ENCODE results near the gene PIH1D1.

PIH1D1 gene

GRCh38 chr19:49488863-49489537 lies 37.4 kb upstream of the PIH1D1 start:
- in situ Hi-C loops (cut with HindIII; ENCODE audit: low sequenced_read_pairs) = no loop called here
- DNase-seq (ENCODE audit: low read depth) = no peak

GRCh38 chr19:49488046-49488862 lies 36.6 kb upstream of the PIH1D1 start:
- in situ Hi-C loops (cut with HindIII; ENCODE audit: low sequenced_read_pairs) = no loop called here

More at GRCh38 chr19:49488863-49489537, 37.4 kb upstream of the PIH1D1 start:
- no peak for TF ChIP-seq CTCF (IDR thresholded peaks at IDR 0.05; ENCODE audit: low read depth, low read length, missing control alignments)
- H3K4me3 ChIP-seq (ENCODE audit: low read depth, low read length) = peak overlapping the region; percentile 97

GRCh38 chr19:49487277-49488045 lies 35.8 kb upstream of the PIH1D1 start, which contains the start of gene RPL13A:
TSS of gene RPL13A (plus strand) at chr19:49487608. CDS start at chr19:49487630, 22 bp downstream.
- H3K4me3 ChIP-seq (ENCODE audit: low read depth, low read length) = peak within 1 kb of the TSS; percentile 97
- TF ChIP-seq CTCF (IDR thresholded peaks at IDR 0.05; ENCODE audit: low read depth, low read length, missing control alignments) = no peak
- in situ Hi-C loops (cut with HindIII; ENCODE audit: low sequenced_read_pairs) = no loop called here
- DNase-seq (ENCODE audit: low read depth) = peak; percentile 98

More at GRCh38 chr19:49488046-49488862, 36.6 kb upstream of the PIH1D1 start:
- peak overlapping the region; percentile 97 for H3K4me3 ChIP-seq (ENCODE audit: low read depth, low read length)
- DNase-seq (ENCODE audit: low read depth) = no peak
- no peak for TF ChIP-seq CTCF (IDR thresholded peaks at IDR 0.05; ENCODE audit: low read depth, low read length, missing control alignments)

- no peak for TF ChIP-seq CTCF (IDR thresholded peaks at IDR 0.05; ENCODE audit: low read depth, low read length, missing control alignments)
- no peak overlapping the region for H3K4me3 ChIP-seq (ENCODE audit: low read depth, low read length)
- in situ Hi-C loops (cut with HindIII; ENCODE audit: low sequenced_read_pairs) = no loop called here
- DNase-seq (ENCODE audit: low read depth) = no peak
Measured at GRCh38 chr19:49486710-49487276, 35.2 kb upstream of the PIH1D1 start.

- DNase-seq (ENCODE audit: low read depth) = no peak
- H3K4me3 ChIP-seq (ENCODE audit: low read depth, low read length) = no peak overlapping the region
- TF ChIP-seq CTCF (IDR thresholded peaks at IDR 0.05; ENCODE audit: low read depth, low read length, missing control alignments) = no peak
- in situ Hi-C loops (cut with HindIII; ENCODE audit: low sequenced_read_pairs) = no loop called here
Measured at GRCh38 chr19:49486232-49486631, 34.6 kb upstream of the PIH1D1 start.

All from astrocyte of the cerebellum (primary cell).